HCT116 (cell line): Measurements from ENCODE around the gene AQP6. TPM values are rescaled to one million over a fixed set of nuclear protein-coding genes. Genes with fewer than 3 reads are reported as not detected.

Experiments
- ATAC-seq: fragments of 200-7000 bp; cut with Tn5 transposase; 2 replicates; pipeline ENCODE4 v1.9.1; 2020; ENCODE audit warnings: mild to moderate bottlenecking, moderate library complexity
- BruUV-seq: library from RNA; stranded (reverse); fragments of 400-500 nt; replicated peaks from 2 replicates; lab custom pipeline; 2021; lab: Mats Ljungman, UMichigan
- CTCF ChIA-PET: fragments of 300-600 bp; sonication (Branson Sonifier 250); formaldehyde crosslinking; loops from one replicate; lab custom pipeline; 2021; ENCODE audit warnings: antibody characterized with exemption; lab: Charles Lee
- POLR2A ChIA-PET: fragments of 300-600, 350-600 bp; sonication (Branson Sonifier 250); formaldehyde crosslinking; loops from one replicate; lab custom pipeline; 2021; ENCODE audit warnings: antibody characterized with exemption; lab: Charles Lee
- RAD21 ChIA-PET, 2 experiments: fragments of 300-600 bp; sonication (Branson Sonifier 250); formaldehyde crosslinking; loops; one replicate each; lab custom pipeline; 2023; ENCODE audit warnings: low total read pairs in 2 of 2; ENCODE audit not compliant: uncharacterized antibody in 2 of 2, unreplicated experiment in 2 of 2, low non-redundant PET in 1 of 2; lab: Charles Lee
- DNase-seq: peaks from one replicate; pipeline ENCODE4 v3.0.0-alpha.2; 2010; ENCODE audit warnings: low read depth, low spot score
- H2AFZ ChIP-seq: fragments of 200-600 bp; shearing (Covaris generic), sonication (generic); 2 replicates; pipeline ENCODE4 v1.6.1; 2017; ENCODE audit warnings: low read depth, mixed run types, mixed read lengths, antibody characterized with exemption, low read length; ENCODE audit not compliant: poor library complexity, severe bottlenecking
- H3K27ac ChIP-seq: 2 replicates; pipeline ENCODE4 v1.5.1; 2012; ENCODE audit warnings: low read depth, low read length
- H3K27me3 ChIP-seq: fragments of 200-600 bp; sonication (generic); 2 replicates; pipeline ENCODE4 v1.6.1; 2016; ENCODE audit warnings: mixed run types, low read length, mixed read lengths; ENCODE audit not compliant: insufficient read depth
- H3K36me3 ChIP-seq, 2 experiments: fragments of 200-500 bp in 1 of 2; fragments of 200-600 bp in 1 of 2; sonication (Bioruptor generic) in 1 of 2; sonication (generic) in 1 of 2; 2 replicates each; pipeline versions ENCODE4 v1.5.1 to v1.6.1; 2014 to 2016; ENCODE audit warnings: low read length in 2 of 2, inconsistent platforms in 1 of 2, mixed read lengths in 1 of 2, mixed run types in 1 of 2; ENCODE audit not compliant: insufficient read depth in 2 of 2, control insufficient read depth in 1 of 2
- H3K4me1 ChIP-seq, 2 experiments: fragments of 200-600 bp in 1 of 2; sonication (generic) in 1 of 2; 2 replicates each; pipeline versions ENCODE4 v1.5.1 to v1.6.1; 2012 to 2017; ENCODE audit warnings: low read length in 2 of 2, inconsistent platforms in 1 of 2, mild to moderate bottlenecking in 1 of 2, mixed read lengths in 1 of 2, mixed run types in 1 of 2, moderate library complexity in 1 of 2; ENCODE audit not compliant: insufficient read depth in 2 of 2, control insufficient read depth in 1 of 2
- H3K4me2 ChIP-seq: fragments of 200-600 bp; sonication (generic); 2 replicates; pipeline ENCODE4 v1.6.1; 2017; ENCODE audit warnings: mixed run types, low read length, mixed read lengths
- H3K4me3 ChIP-seq, 2 experiments: fragments of 200-600 bp in 1 of 2; sonication (generic) in 1 of 2; replicated peaks in 1 of 2; 2 replicates each; pipeline ENCODE4 v1.5.1; 2011 to 2016; ENCODE audit warnings: low read length in 2 of 2, control low read depth in 1 of 2, low read depth in 1 of 2, mild to moderate bottlenecking in 1 of 2, mixed read lengths in 1 of 2, mixed run types in 1 of 2
- H3K79me2 ChIP-seq: fragments of 200-600 bp; sonication (generic); 2 replicates; pipeline ENCODE4 v1.6.1; 2017; ENCODE audit warnings: mild to moderate bottlenecking, mixed run types, low read length, moderate library complexity, mixed read lengths; ENCODE audit not compliant: insufficient read depth
- H3K9ac ChIP-seq: fragments of 200-600 bp; sonication (generic); 2 replicates; pipeline ENCODE4 v1.6.1; 2016; ENCODE audit warnings: low read length, mixed read lengths
- H3K9me2 ChIP-seq: fragments of 200-600 bp; sonication (generic), shearing (Covaris generic); 2 replicates; pipeline ENCODE4 v1.6.1; 2017; ENCODE audit warnings: mixed run types, mild to moderate bottlenecking, moderate library complexity; ENCODE audit not compliant: insufficient read depth
- H3K9me3 ChIP-seq, 2 experiments: fragments of 200-500 bp in 1 of 2; fragments of 200-600 bp in 1 of 2; sonication (Bioruptor generic) in 1 of 2; sonication (generic) in 1 of 2; 2 replicates each; pipeline ENCODE4 v1.6.1; 2014 to 2017; ENCODE audit warnings: low read length in 2 of 2, mixed read lengths in 2 of 2, inconsistent platforms in 1 of 2, low read depth in 1 of 2, mild to moderate bottlenecking in 1 of 2, mixed run types in 1 of 2, moderate library complexity in 1 of 2; ENCODE audit not compliant: control insufficient read depth in 1 of 2, insufficient read depth in 1 of 2
- H4K20me1 ChIP-seq: fragments of 200-600 bp; sonication (generic), shearing (Covaris generic); 2 replicates; pipeline ENCODE4 v1.6.1; 2017; ENCODE audit warnings: mixed run types, mild to moderate bottlenecking, moderate library complexity; ENCODE audit not compliant: insufficient read depth
- CTCF ChIP-seq, 3 experiments: fragments of 200-600 bp in 1 of 3; sonication (generic) in 1 of 3; IDR thresholded peaks in 2 of 3; conservative IDR thresholded peaks in 1 of 3; 2 replicates each; pipeline ENCODE4 v1.5.1; 2012 to 2017; ENCODE audit warnings: low read depth in 2 of 3, low read length in 2 of 3, antibody characterized with exemption in 1 of 3, borderline replicate concordance in 1 of 3, control low read depth in 1 of 3, mild to moderate bottlenecking in 1 of 3, mixed read lengths in 1 of 3, mixed run types in 1 of 3, moderate library complexity in 1 of 3; ENCODE audit not compliant: insufficient read depth in 1 of 3
- ELF1 ChIP-seq: IDR thresholded peaks from 2 replicates; pipeline ENCODE4 v1.6.1; 2012; ENCODE audit warnings: low read depth, borderline replicate concordance
- EZH2 ChIP-seq: fragments of 200-600 bp; sonication (generic); IDR thresholded peaks from 2 replicates; pipeline ENCODE4 v1.6.1; 2017; ENCODE audit warnings: antibody characterized with exemption, mixed run types
- EZH2phosphoT487 ChIP-seq: fragments of 200-600 bp; IDR thresholded peaks from 2 replicates; pipeline ENCODE4 v1.6.1; 2018; ENCODE audit warnings: antibody characterized with exemption, borderline replicate concordance
- MAX ChIP-seq: IDR thresholded peaks from 2 replicates; pipeline ENCODE4 v1.6.1; 2012
- POLR2AphosphoS5 ChIP-seq: IDR thresholded peaks from 2 replicates; pipeline ENCODE4 v1.6.1; 2011; ENCODE audit warnings: mild to moderate bottlenecking, low read depth, low read length, moderate library complexity
- RAD21 ChIP-seq: IDR thresholded peaks from 2 replicates; pipeline ENCODE4 v1.6.1; 2012; ENCODE audit warnings: low read depth, mild to moderate bottlenecking
- SIN3A ChIP-seq: IDR thresholded peaks from 2 replicates; pipeline ENCODE4 v1.6.1; 2012; ENCODE audit warnings: low read depth
- TCF7L2 ChIP-seq: IDR thresholded peaks from 2 replicates; pipeline ENCODE4 v1.7.0; 2011; ENCODE audit warnings: borderline replicate concordance, inconsistent platforms; ENCODE audit not compliant: insufficient read depth, insufficient read length; ENCODE audit errors: extremely low read depth
- YY1 ChIP-seq: IDR thresholded peaks from 2 replicates; pipeline ENCODE4 v1.6.1; 2011; ENCODE audit warnings: low read length, low read depth, moderate library complexity, mild to moderate bottlenecking; ENCODE audit not compliant: insufficient replicate concordance; ENCODE audit errors: extremely low read depth
- ZNF274 ChIP-seq: fragments of 200-500 bp; sonication (Bioruptor generic); IDR thresholded peaks from 2 replicates; pipeline ENCODE4 v1.6.1; 2014; ENCODE audit warnings: mild to moderate bottlenecking, low read depth, low read length, inconsistent platforms
- intact Hi-C: fragments of 100-400 bp; cut with micrococcal nuclease; formaldehyde crosslinking; loops from 2 replicates; pipeline ENCODE4 v1.10.0; 2022
- total RNA-seq: library from RNA; stranded (reverse); gene quantifications from one replicate; pipeline ENCODE4 v1.2.1, GENCODE V29; 2021; ENCODE audit not compliant: unreplicated experiment

AQP6 gene
- total RNA-seq, 1 experiment from 2014 or later: not detected

- no peaks in the 10 kb centered on the region for H3K36me3 ChIP-seq
- peaks cover 6 to 24% of the 10 kb centered on the region in 2 experiments for H3K4me1 ChIP-seq
- no peaks in the 10 kb centered on the region for H3K79me2 ChIP-seq
- intact Hi-C loops: loop anchor here (1.0 to 10.0 kb wide), 5 partner anchors 88 to 207 kb away; no protein-coding TSS in a partner anchor
- no peaks in the 10 kb centered on the region for H4K20me1 ChIP-seq
- H3K4me3 ChIP-seq: no peak overlapping the region; a peak in 1 of 4 replicates
- BruUV-seq: no TSS peak
- ChIA-PET CTCF (interaction anchor here (0.9 to 4.0 kb wide), 30 partner anchors 9 to 208 kb away, joined by 3 to 65 read pairs (median 5); partner anchors contain the start of genes BCDIN3D, COX14 and SMARCD1), RAD21 (interaction anchor here (0.7 to 2.0 kb wide), 8 partner anchors 22 to 190 kb away, joined by 3 to 9 read pairs (median 5); no protein-coding TSS in a partner anchor), POLR2A (interaction anchor here (0.5 to 1.4 kb wide), 2 partner anchors 71 to 282 kb away, joined by 3 read pairs; no protein-coding TSS in a partner anchor)
- no peak overlapping the region for H3K27ac ChIP-seq
- TF ChIP-seq ELF1: no peak
- TF ChIP-seq MAX: no peak
- TF ChIP-seq EZH2: no peak
- no peak for TF ChIP-seq EZH2phosphoT487
- TF ChIP-seq ZNF274: no peak
- H3K9ac ChIP-seq: no peak overlapping the region
- peak overlapping the region; percentile 92 for H3K4me2 ChIP-seq
- H3K9me3 ChIP-seq: no peaks in the 10 kb centered on the region
- H3K9me2 ChIP-seq: no peaks in the 10 kb centered on the region
- H3K27me3 ChIP-seq: 0 out of 2 replicates have a peak, but pooled peaks cover 5% of the 10 kb centered on the region
- no peak overlapping the region for H2AFZ ChIP-seq
- DNase-seq (no peak), ATAC-seq (no peak)
Observed at GRCh38 chr12:49967777-49968250, 4.9 kb upstream of the AQP6 start.

- Histone ChIP-seq H3K36me3 (no peaks in the 10 kb centered on the region), H3K4me1 (peaks cover 1 to 17% of the 10 kb centered on the region in 2 experiments; a peak in 3 of 4 replicates), H3K9me3 (no peaks in the 10 kb centered on the region), H3K27me3 (0 out of 2 replicates have a peak, but pooled peaks cover 5% of the 10 kb centered on the region), H3K4me2 (no peak overlapping the region), H3K4me3 (no peak overlapping the region), H3K27ac (no peak overlapping the region), H3K9me2 (no peaks in the 10 kb centered on the region), H3K79me2 (no peaks in the 10 kb centered on the region), H2AFZ (no peak overlapping the region), H4K20me1 (no peaks in the 10 kb centered on the region), H3K9ac (no peak overlapping the region)
- ChIA-PET CTCF (interaction anchor here (0.7 to 4.0 kb wide), 11 partner anchors 10 to 227 kb away, joined by 3 to 65 read pairs (median 15); partner anchors contain the start of gene SMARCD1), POLR2A (no interaction called here), RAD21 (no interaction called here)
- no peak for ATAC-seq
- BruUV-seq: no TSS peak
- no peak for DNase-seq
- intact Hi-C loops: loop anchor here (5.0 to 10.0 kb wide), 2 partner anchors 101 to 194 kb away; no protein-coding TSS in a partner anchor
- no peak for TF ChIP-seq RAD21
- TF ChIP-seq YY1: no peak
- no peak for TF ChIP-seq TCF7L2
- TF ChIP-seq CTCF (IDR thresholded peaks at IDR 0.05 in 2 of 3, conservative IDR thresholded peaks at IDR 0.05 in 1 of 3; ENCODE audit: borderline replicate concordance in 1 of 3, insufficient read depth in 1 of 3, low read depth in 2 of 3, low read length in 2 of 3): no peak
- no peak for TF ChIP-seq POLR2AphosphoS5
- no peak for TF ChIP-seq SIN3A
- no peak for TF ChIP-seq ZNF274
- TF ChIP-seq MAX: no peak
Observed at GRCh38 chr12:49968471-49968870, 4.3 kb upstream of the AQP6 start.
